OCI-M2 (cell line): Measurements from ENCODE around the gene TMEM147.
A peak's percentile ranks its signal among the peaks of the same experiment; 100 is the strongest.

Source experiments
- DNase-seq: peaks from one replicate; lab custom pipeline; 2025; ENCODE audit not compliant: unreplicated experiment; lab: John Stamatoyannopoulos, UW

Gene TMEM147

GRCh38 chr19:35545855-35546381, 492 bp downstream of the TMEM147 start:
- DNase-seq = no peak

- DNase-seq = no peak
Observed at GRCh38 chr19:35546532-35546931, 1.1 kb downstream of the TMEM147 start.

DNA sequence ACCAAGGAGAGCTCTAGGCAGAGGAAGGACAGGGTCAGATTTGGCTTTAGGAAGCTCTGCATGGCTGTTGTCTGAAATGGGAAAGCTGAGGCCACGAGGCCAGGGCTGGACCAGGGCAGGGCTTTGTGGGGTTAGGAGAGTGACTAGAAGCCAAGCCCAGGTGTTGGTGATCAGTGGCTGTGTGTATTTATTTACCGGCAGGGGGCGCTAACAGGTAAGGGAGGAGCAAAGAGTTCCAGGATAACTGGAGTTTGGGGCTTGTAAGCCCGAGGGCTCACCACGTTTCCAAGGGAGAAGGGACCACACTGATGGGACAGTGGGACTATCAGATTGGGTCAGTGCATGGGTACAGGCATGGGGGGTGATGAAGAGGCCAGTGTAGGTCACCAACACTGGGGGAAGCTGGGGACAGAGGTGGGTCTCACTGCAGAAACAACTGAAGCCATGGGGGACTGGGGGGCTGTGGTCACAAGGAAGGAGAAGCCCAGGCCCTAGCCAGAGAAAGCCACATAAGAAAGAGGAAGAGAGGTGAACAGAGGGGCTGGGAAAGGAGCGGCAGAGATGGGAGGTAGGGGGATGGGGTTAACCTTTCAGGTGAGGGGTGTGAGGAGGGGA, 3.9 kb downstream of the TMEM147 start:
- peak; percentile 38 for DNase-seq

DNA sequence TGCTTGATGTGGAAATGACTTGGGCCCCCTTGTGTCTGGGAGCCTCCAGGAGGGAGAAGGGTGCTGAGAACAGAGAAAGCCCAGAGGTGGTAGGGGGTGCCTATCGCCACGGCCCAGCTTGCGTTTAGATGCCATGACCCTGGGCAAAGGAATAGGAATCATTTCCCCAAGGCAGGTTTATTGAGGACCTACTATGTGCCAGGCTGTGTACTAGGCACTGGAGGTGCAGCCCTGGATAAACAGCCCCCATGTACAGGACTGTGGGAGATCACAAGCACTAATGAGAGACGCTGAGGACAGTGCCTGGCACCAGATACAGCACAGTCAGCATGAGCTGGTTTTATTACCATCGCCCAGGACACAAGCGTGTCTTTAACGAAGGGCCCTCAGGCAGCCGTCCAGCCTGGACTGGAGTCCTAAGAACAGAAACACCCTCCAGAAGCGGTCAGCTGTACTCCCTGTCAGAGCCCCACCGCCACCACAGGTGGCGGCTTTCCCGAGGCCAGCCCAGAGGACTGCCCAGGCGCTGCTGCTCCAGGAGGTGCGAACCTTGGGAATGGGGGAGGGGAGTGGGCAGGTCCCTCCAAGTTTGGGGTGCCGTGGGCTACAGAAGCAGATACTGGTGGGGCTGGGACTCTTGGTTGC, 4.6 kb downstream of the TMEM147 start:
- DNase-seq = no peak

DNA sequence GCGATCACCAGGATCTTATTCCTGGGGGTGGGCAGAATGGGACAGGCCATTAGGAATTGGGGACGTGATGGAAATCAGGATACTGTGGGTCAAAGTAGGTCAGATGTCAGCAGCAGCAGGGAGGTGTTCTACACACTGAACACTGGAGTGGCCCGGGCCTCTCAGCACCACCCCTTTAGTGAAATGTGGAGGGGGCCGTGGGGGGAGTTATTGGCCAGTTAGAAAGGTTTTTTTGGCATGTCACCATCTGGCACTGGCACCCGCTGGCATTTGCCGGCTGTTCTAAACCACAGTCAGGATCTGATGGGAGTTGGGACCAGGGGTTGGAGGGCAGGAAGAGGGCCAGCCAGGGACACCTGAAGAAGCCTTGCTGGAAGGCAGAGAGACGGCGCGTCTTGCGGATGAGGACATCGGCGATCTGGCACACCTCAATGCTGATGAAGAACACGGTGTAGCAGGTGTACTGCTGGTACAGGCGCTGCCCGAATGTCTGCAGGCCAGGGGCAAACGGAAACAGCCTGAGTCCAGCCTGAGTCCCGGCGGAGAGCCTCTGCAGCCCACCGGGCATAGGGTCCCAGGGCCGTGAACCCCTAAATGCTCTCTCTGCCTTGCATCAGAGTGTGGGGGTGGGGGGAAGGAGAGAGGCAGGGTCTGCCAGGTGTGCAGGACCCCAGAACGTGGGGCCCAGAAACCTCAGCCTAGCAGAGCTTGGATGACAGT, 5.8 kb downstream of the TMEM147 start:
- no peak for DNase-seq

- DNase-seq = no peak
Observed at GRCh38 chr19:35552534-35553384, 7.3 kb downstream of the TMEM147 start.

GRCh38 chr19:35553385-35554000, 8.1 kb downstream of the TMEM147 start:
- no peak for DNase-seq

DNA sequence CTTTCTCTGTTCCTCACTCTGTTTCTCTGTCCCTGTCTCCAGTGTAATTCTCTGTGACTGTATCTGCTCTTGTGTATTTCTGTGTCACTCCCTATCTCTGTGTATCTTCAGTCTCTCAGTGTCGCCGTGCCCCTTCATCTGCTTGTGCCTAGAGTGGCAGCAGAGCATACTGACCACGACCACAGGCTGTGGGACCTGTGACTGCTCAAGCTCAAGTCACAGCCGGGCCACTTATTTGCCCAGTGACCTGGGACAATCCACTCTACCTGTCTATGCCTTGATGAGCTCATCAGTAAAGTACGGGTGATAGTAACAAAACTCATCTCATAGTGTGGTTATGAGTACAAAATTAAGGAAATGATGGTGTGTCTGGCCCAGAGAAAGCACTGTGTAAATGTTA, 8.7 kb downstream of the TMEM147 start:
- DNase-seq = no peak

DNA sequence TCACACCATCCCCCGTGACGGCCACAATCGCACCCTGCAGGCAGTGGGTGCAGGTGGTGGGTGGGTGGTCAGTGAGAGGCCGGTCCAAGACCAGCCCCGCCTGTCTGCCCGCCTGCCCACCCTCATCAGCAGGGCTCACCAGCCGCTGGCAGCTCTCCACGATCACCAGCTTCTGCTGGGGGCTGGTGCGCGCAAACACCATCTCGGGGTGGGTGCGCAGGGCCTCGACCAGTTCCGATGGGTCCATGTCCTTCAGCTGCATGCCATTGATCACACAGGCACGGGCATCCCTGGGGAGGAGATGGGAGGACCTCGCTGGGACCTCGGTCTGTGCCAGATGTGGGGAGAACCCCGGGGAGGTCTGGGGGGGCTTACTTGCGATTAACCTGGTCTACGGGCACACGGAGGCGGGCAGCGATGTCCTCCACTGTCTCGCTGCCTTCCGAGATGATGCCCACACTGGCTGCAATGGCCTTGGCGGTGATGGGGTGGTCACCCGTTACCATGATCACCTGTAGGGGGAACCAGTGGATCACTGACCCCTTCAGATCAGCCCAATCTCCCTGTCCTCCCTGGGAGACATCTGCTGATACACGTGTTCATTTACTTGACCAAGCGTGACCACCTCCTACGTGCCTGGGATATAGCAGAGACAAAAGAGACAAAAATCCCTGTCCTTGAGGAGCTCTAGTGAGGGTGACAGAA, 10.0 kb downstream of the TMEM147 start:
- DNase-seq = peak; percentile 78

GRCh38 chr19:35556025-35556590, 10.7 kb downstream of the TMEM147 start:
- DNase-seq = no peak

- DNase-seq = no peak
Observed at GRCh38 chr19:35556846-35557538, 11.6 kb downstream of the TMEM147 start.

GRCh38 chr19:35557539-35558399, 12.3 kb downstream of the TMEM147 start:
- DNase-seq = no peak

- no peak for DNase-seq
Observed at GRCh38 chr19:35558400-35559280, 13.2 kb downstream of the TMEM147 start.

DNA sequence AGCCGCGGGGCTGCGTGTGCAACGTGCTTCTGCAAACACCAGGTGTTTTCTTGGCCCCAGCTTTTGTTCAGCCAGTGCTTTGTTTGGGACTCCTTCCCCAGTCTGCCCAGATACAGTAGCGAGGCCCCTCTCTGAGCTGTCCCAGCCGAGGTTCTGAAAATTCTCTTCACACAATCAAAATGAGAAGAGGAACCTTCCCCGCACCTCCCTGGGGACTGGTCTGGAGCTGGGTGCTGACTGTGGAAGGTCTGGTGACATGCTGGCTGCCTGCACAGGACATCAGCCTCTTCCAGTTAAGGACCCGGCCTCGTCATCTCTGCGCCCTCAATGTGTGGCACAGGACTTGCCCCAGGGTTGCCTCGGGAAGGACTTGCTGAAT, 13.8 kb downstream of the TMEM147 start:
- DNase-seq = no peak

DNA sequence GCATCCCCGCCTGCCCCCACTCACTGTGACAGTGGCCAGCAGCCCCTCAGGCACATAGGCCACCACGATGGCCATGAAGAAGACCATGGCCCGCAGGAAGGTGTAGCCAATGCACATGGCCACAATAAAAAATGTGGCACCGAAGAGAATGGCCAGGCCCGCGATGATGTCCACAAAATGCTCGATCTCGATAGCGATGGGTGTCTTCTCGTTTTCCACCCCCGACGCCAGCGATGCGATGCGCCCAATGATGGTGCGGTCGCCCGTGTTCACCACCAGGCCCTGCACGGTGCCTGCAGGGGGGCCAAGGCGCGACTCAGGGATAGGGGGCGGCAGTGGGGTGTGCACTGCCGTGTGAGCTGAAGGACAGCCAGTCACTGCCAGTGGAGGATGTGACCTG, 14.4 kb downstream of the TMEM147 start:
- no peak for DNase-seq

GRCh38 chr19:35560271-35560670, 14.8 kb downstream of the TMEM147 start:
- no peak for DNase-seq

GRCh38 chr19:35560677-35561076, 15.3 kb downstream of the TMEM147 start:
- no peak for DNase-seq
